HuH-7.5 (cell line): ENCODE data around the gene LAMB4.

Experiments
- DNase-seq: peaks from one replicate; pipeline ENCODE4 v3.0.0; 2011; ENCODE audit warnings: low spot score

LAMB4 gene

DNA sequence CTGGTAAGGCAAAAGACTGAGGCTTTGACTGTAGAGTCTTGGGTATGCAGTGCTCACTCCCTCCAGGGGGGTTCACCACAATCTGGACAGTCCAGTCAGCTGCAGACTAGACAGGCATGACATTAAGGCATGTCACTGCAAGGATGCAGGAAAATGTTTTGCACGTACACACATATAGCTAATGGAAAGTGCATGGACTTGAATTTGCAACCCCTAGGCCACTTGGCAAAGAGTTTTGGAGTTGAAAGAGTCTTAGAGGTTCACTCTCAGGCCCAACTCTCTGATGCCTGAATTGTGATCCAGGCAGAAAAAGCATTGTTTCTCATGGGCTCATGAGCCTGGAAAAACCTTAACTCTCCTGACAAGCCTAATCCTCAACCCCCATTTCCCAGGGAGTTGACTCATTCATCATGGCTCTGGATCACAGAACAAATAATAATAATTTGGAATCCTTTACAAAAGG is 51.9 kb downstream of the LAMB4 start:
- DNase-seq = no peak

DNA sequence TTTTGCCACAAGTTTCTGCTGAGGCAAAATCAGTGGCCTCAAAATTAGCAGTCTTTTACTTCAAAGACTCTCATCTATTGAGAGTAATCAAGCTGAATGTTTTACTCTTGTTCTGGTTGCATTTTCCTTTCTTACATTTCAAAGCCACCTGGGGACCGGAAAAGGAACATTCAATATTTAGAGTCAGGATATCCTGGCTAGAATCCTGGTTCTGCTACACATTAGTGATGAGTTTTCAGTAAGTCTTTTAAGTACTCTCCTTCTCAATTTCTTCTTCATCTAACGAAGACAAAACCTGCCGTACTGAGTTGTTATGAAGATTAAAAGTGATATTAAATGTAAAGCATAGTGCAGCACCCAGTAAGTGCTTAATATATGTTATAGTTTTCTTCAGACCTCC is 52.5 kb downstream of the LAMB4 start:
- no peak for DNase-seq

GRCh38 chr7:108076156-108076555 is 54.0 kb downstream of the LAMB4 start:
- no peak for DNase-seq

GRCh38 chr7:108073305-108074070 is 56.7 kb downstream of the LAMB4 start:
- DNase-seq = no peak

DNA sequence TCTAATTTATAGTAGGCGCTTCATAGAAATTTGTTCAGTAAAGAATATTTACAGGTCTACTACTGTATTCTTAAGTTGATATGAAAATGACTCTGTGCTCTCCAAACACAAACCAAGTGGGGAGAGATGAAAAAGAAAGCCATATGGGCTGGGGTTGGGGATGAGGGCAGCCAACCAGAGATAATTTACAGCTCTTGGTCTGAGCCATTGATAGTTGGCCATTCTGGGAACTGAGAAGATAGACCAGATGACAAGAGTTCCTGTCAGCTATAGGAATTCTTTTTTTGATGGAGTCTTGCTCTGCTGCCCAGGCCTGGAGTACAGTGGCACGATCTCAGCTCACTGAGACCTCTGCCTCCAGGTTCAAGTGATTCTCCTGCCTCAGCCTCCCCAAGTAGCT is 57.4 kb downstream of the LAMB4 start:
- no peak for DNase-seq

GRCh38 chr7:108072116-108072515 is 58.0 kb downstream of the LAMB4 start:
- no peak for DNase-seq

GRCh38 chr7:108071551-108071950 is 58.6 kb downstream of the LAMB4 start:
- no peak for DNase-seq

DNA sequence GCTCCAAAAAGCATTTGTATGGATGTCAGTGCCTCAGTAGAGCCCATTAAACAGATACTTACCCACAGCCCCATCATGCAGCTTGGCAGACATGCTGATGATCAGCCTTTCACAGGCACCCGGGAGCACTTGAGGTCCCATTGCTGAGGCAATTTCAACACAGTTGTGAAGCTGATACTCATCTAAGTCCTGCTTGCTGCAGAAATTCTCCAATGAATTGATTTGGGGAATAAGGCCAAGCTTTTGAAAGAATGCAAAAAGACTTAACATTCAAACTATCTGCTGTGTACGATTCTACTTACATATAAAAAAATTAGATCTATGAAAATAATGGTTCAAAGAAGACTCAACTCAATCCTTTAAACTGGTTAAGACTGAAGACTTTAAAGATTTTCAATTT is 60.5 kb downstream of the LAMB4 start:
- DNase-seq = no peak

- DNase-seq = no peak
Observed at GRCh38 chr7:108067844-108068243, 62.3 kb downstream of the LAMB4 start.

GRCh38 chr7:108066486-108066885 is 63.7 kb downstream of the LAMB4 start:
- DNase-seq = no peak

GRCh38 chr7:108063520-108063933 is 66.6 kb downstream of the LAMB4 start:
- no peak for DNase-seq

DNA sequence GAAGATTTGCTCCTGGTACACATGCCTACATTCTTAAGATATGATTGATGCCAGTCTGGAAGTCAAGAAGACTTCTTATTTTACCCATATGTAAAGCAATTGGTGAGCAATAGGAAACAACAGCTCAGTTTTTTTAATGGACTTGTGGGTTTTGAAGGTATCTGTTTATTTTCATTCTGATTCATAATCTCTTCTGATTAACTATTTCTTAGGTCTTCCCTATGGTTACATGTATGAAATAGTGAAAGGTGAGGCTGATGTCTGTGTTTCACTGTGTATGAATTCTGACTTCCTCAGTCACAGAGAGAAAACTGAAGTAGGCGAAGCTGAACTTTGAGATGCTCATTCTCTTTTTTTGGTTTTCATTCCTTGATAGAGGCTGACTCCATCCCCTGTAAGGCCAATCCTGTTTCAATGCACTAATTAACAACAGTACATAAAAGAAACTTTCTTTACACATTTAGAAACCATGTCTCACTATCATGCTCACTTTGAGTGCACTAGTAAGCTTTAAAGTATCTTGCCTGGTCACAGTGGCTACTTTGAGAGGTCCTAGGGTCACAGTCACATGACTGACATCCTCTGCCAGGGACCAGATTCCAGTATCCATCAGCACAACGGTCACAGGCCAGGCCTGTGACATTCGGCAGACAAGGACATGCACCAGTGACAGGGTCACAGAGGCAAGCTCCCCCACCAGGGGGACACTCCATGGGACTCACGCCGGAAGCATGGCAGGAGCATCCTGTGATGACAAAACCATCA is 67.7 kb downstream of the LAMB4 start:
- DNase-seq = no peak

- DNase-seq = no peak
Observed at GRCh38 chr7:108059526-108059925, 70.6 kb downstream of the LAMB4 start.

- DNase-seq = no peak
Observed at GRCh38 chr7:108057951-108058481, 72.1 kb downstream of the LAMB4 start.

- DNase-seq = no peak
Observed at GRCh38 chr7:108055611-108056021, 74.5 kb downstream of the LAMB4 start.

DNA sequence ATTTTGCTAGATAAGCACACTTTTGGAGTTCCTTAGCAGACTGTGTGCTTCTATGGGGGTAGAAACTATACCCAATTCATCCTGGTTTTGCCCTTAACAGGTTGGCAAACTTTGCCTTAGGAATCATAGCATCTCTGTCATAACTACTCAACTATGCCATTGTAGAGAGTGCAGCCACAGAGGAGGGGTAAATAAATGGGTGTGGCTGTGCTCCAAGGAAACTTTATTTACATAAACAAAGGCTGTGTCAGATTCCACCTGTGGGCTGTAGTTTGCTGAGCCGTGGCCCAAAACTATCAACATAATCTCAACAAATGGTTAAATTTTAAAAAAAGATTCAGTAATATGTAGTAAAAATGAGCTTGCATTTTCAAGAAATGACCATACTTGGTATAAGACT is 75.6 kb downstream of the LAMB4 start:
- DNase-seq = no peak

DNA sequence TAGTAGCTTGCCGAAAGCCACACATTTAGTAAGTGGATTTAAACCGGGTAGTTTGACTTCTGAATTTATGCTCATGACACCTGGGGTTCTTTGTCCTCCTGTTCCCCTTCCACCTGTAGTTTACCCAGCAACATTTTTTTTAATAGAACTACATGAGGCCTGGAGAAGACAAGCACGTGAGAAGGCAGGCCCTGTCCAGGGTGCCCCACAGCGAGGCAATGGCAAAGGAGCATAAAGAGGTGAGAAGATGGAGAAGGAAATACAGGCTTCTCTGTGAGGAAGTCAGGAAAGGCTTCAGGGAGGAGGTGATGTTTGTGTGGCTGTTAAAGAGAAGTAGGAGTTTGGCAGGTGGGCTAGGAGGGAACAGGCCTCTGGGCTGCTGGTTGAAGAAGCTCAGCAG is 76.9 kb downstream of the LAMB4 start:
- no peak for DNase-seq

DNA sequence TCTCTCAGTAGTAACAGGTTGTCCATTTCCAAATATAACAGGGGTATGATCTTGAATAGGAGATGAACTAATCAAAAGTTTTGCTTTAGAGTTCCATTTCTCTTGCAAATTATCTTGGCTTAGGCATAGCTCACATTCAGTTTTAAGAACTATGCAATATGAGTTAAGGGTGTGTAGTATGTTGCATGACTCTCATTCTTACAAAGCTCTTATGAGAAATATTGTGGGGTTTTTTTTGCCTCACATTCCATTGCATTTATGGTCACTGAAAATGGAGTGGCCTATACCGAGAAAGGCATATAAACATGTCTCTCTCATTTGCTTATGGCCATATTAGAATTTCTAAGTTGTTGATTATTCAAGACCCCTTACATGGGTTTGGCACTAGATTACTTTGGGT is 78.7 kb downstream of the LAMB4 start:
- no peak for DNase-seq

DNA sequence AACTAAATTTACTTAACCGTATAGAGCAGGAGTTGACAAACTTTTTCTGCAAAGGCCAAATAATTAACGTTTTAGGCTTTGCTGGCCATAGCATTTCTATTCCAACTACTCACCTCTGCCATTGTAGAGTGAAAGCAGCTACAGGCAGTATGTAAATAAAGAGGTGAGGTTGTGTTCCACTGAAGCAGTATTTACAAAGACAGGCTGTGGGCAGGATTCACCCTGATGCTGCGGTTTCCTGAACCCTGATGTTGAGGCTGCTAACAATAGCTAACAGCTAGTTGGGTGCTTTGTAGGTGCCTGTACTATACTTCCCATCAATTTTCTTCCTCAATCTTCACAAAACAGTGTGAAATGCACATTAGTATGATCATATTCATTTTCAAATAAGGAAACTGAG is 80.2 kb downstream of the LAMB4 start:
- no peak for DNase-seq

DNA sequence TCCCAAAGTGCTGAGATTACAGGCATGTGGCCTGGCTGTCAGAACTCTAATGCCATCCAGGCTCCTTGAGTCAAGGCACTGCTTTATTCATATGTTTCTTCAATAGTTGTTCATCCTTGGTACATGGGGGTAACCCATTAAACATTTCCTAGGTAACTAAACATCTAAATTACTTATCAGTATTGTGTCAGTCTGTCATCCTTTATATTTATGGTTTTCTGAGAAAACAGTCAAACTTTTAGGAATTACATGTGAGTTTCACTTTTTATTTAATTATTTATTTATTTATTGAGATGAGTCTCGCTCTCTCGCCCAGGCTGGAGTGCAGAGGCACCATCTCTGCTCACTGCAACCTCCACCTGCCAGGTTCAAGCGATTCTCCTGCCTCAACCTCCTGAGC is 81.7 kb downstream of the LAMB4 start:
- DNase-seq = no peak

- no peak for DNase-seq
Observed at GRCh38 chr7:108046952-108047506, 83.1 kb downstream of the LAMB4 start.

DNA sequence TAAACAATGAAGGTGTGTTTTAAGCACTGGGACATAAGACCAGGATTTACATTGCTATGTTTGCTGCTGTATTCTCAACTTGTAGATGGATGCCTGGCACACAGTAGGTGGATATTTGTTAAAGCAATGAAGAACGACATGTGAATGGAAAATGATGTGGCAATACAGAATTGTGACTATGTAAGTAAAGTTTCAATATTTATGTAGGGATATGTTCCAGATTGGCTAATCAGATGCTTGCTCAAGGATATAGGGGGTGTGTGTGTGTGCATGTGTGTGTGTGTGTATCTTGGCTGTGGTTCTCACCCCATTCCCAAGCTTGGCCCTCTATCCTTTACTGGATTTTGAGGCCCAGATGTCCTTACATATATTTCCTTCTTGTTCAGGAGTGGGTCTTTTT is 84.5 kb downstream of the LAMB4 start:
- no peak for DNase-seq

GRCh38 chr7:108045154-108045553 is 85.0 kb downstream of the LAMB4 start:
- DNase-seq = no peak
